ENCODE results near the gene APBB2.
"Not testable (repeated sequence)": the region's sequence is repeated elsewhere in the genome, so short reads cannot be mapped to it uniquely, and the experiment has no call there.

APBB2 gene

DNA sequence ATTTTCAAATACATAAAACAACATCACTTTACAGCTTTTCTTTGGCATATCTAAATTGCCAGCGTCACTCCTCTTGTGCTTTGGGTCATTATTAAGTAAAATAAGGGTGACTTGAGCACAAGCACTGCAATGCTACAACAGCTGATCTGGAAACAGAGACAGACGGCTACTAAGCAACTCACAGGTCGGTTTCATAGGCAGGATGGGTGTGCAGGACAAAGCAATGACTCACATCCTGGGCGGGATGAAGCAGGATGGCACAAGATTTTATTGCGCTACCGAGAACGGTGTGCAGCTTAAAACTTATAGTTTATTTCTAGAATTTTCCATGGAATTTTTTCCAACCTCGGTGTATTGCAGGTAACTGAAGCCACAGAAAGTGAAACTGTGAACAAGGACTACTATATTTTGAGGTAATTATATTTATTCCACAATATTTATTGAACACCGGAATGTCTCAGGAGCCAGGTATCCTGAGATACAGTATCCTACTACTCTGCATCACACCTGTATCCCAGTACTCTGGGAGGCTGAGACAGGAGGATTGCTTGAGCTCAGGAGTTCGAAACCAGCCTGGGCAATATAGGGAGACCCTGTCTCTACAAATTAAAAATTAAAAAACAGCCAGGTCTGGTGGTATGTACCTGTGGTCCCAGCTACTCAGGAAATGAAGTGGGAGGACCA is 215.5 kb downstream of the APBB2 start:
- no peak for DNase-seq
- intact Hi-C loops (cut with DNase I), result no loop called here

DNA sequence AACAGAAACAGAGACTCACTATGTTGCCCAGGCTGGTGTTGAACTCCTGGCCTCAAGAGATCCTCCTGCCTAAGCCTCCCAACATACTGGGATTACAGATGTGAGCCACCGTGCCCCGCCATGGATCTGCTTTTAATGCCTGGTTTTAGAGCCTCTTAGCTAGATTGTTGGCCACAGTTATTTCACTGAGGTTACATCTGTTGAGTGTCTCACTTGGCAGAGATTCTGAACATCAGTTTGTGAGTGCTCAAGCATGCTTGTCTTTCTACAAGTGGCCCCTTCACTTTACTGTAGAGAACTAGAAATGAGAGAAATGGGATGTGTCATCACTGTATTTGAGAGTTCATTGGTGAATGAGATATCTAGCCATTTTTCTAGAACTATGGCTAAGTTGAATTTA is 218.5 kb downstream of the APBB2 start:
- no peak for DNase-seq
- intact Hi-C loops (cut with DNase I), result no loop called here

DNA sequence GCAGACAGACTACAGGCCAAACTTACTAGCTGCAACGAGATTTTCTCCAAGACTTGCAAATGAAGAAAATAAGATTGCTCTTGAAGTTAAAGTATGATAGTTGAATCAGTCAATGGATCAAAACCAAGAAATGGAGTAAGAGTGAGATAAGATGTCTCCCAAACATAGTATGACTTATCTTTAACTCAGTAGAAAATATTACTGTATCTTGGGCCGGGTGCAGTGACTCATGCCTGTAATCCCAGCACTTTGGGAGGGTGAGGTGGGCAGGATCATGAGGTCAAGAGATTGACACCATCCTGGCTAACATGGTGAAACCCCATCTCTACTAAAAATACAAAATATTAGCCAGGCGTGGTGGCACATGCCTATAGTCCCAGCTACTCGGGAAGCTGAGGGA is 220.0 kb downstream of the APBB2 start:
- intact Hi-C loops (cut with DNase I); DNase-seq: not testable (repeated sequence)

DNA sequence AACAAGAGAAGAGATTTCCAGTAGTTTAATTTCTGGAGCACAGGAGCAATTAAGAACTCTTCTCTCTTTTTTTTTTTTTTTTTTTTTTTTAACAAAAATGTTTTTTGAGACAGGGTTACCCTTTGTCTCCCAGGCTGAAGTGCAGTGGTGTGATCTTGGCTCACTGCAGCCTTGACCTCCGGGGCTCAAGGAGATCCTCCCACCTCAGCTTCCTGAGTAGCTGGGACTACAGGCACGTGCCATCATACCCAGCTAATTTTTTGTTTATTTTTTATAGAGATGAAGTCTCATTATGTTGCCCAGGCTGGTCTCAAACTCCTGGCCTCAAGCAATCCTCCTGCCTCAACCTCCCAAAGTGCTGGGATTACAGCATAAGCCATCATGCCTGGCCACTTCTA is 221.0 kb downstream of the APBB2 start:
- intact Hi-C loops (cut with DNase I); DNase-seq: not testable (repeated sequence)

DNA sequence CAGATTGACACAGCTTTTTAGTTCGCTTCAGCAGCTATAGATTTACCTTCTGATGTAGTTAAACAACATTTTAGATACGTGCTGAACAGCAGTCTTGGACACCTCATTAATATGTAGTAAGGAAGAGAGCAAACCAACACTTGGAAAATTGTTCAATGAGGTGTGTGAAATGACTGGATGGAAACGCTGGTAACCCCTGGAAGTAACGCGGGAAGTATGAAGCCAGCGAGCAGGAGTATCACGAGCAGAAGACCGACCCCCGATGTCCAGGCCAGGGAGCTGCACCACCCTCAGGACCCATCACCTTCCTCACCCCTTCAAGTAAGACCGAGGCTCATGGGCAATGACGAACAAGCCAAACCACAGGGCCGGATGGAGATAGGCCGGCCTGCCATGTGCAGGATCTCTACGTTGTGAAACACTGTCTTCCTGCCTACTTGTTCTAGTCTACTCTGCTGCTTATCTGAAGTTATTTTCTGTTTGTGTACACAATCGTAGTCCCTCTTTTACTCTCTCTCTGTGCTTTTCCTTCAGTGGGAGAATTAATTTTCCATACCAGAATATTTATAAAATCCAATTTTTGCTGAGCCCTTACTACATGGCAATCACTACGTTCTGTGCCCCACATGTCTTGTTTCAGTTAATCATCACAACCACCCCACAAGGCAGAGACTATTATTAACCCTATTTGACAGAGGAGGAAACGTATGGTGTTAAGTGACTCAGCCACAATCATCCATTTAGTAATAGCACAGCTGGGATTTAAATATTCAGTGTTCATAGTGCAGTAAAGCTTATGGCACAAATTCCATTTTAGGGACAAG is 221.7 kb downstream of the APBB2 start:
- intact Hi-C loops (cut with DNase I), result no loop called here
- no peak for DNase-seq

DNA sequence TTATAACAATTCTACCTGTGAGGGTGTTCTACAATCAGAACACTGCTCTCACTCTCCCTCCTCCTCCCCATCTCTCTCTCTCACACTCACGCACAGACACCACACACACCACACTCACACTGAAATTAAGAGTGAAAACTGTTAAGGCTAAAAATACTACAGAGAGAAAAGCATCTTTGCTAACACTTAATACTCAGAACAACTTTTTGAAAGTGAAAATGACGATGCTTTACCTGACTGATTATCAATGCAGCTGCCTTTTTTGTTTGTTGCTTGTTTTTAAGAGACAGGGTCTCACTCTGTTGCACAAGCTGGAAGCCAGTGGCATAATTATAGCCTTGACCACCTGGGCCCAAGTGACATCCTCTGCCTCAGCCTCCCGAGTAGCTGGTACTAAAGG is 222.4 kb downstream of the APBB2 start:
- intact Hi-C loops (cut with DNase I), result no loop called here
- no peak for DNase-seq

DNA sequence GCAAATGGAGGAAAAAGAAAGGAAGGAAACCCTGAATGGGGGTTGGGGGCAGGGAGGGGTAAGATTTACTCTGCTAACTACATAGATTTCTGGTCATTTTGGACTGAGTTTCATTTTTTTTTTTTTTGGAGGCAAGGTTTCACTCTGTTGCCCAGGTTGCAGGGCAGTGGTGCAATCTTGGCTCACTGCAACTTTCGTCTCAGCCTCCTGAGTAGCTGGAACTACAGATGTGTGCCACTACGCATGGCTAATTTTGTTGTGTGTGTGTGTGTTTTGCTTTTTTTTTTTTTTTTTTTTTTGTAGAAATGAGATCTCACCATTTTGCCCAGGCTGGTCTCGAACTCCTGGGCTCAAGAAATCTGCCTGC is 223.5 kb downstream of the APBB2 start:
- DNase-seq, result no peak
- intact Hi-C loops (cut with DNase I), result no loop called here

DNA sequence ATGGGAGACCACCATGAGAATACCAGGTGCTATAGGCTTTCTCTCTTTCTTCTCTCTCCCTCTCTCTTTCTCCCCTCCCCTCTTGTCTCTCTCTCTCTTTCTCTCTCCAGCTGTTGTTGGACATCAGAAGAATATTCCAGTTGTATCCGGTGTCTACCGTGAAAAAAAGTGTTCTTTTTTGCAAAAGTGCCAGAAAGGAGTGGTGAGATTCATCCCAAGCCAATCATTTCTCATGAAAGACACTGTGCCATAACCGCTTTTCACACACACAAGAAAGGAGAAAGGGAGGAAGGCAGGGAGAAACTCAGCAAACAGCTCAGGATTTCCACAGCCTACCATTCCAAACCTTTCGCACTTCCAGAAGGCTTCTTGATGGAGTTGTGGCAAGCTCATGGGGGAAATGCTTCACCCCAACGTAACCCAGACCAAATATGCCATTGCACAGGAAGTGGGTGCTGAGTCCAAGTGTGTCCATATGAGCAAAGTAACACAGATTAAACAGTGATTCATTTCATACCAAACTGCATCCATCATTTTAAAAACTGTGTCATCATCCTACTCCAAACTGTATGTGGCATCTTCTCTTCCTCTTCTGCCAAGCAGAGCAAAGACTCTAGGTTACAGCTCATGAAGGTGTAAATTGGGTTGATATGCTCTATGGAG is 224.0 kb downstream of the APBB2 start:
- intact Hi-C loops (cut with DNase I), result no loop called here
- no peak for DNase-seq

DNA sequence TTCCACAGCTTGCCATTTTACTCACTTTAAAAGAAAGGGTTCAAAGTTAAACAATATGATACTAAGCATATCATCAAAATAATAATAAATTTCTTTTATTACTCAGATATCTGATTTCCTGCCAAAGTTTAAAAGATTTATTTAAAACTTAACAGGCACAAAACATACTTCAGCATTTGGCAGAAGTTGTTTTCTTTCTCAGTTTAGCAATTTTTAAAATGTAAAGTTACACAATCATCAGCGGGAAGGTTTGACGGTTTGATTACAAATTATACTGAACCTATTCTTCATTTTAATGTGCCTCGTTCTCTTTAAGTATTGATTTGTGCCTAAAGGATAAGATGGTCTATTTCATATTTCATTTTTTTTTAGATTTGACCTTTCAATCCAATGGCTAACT is 227.2 kb downstream of the APBB2 start:
- intact Hi-C loops (cut with DNase I), result loop anchor here (2.0 to 10.0 kb wide), 3 partner anchors 54 to 158 kb away; no protein-coding TSS in a partner anchor
- DNase-seq, result no peak

DNA sequence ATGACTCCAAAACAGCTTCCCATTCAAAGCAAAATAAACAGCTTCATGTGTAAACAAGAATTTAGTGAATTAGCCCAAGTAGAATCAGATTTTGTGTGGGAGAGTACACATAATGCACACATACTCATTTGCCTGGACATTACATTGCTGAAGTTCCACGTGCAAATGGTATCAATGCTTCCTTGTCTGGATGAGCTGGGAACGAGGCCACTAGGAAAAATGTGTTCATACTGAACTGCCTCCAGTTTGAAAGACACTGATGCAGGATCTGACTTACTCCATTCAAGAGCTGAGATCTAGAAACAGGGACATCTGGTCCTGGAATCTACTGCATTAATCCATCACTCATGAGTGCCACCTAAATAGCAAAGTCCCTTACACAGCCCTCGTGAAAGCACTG is 228.0 kb downstream of the APBB2 start:
- DNase-seq, result peak in 3 of 10 donors; percentile 11 to 42 (median 39)
- intact Hi-C loops (cut with DNase I), result loop anchor here (2.0 to 10.0 kb wide), 3 partner anchors 54 to 158 kb away; no protein-coding TSS in a partner anchor

DNA sequence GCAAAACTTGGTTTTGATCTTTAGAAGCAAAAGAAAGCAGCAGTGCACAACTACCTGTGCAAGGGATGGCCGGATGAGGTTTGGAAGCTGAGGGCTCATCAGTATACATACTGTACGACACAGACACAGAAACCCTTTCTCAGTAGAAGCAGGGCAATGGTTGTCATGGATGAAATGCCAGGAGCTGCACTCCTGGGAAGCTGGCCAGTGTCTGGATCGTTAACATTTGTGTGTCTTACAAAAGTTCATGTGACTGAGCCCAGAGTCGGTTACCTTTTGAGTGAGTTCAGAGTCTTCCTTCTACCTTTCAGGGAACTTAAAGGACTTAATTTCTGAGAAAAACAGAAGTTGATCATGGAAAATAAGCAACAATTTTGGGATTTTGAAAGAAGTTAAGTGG is 230.3 kb downstream of the APBB2 start:
- peak in 1 of 10 donors; percentile 18 for DNase-seq
- intact Hi-C loops (cut with DNase I), result loop anchor here (10.0 kb wide), 1 partner anchor 161 kb away; no protein-coding TSS in a partner anchor

DNA sequence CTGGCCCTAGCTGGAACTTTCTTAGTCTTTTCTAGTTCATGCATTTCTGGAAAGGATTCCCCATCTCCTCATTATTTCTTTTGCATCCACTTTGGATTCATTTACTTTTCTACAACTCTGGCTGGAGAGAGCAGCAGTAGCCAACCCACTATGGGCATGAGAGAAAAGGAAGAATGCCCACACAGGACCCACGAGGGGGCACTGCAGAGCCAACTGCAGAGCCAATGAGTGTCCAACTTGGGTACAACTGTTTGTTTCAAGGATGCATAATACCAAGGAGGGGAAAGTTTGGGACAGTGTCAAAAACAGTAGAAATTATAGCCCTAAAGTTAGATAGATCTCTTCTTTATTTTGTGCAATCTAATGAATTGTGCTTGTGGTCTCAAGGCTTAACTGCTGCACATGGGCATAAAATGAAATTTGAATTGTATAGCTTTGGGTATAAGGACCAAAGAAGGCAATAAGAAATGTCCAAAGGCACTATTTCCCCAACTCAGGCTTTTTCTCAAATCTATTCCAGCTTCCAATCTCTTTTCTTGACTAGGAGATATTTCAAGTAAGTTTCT is 233.9 kb downstream of the APBB2 start:
- DNase-seq, result peak in 1 of 10 donors; percentile 18
- intact Hi-C loops (cut with DNase I), result loop anchor here (10.0 kb wide), 1 partner anchor 164 kb away; no protein-coding TSS in a partner anchor

DNA sequence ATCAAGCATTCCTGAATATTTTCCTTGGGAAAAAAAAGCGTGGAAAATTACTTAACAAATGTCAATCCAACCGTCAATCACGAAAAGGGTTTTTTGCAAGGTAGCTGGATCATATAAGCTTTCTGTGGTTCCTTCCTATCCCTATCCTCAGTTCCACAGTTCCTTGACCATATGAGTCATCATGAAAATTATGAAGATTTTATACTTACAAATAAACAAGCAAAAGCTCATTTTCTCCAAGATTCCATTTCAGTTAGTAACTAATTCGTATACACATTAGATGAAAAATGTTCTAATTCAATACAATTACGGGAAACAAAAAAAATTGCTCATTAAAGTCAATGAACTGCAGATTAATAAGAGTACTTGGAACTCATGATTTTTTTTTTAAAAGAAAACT is 235.8 kb downstream of the APBB2 start:
- no peak for DNase-seq
- intact Hi-C loops (cut with DNase I), result loop anchor here (5.0 kb wide), 1 partner anchor 51 kb away; no protein-coding TSS in a partner anchor

DNA sequence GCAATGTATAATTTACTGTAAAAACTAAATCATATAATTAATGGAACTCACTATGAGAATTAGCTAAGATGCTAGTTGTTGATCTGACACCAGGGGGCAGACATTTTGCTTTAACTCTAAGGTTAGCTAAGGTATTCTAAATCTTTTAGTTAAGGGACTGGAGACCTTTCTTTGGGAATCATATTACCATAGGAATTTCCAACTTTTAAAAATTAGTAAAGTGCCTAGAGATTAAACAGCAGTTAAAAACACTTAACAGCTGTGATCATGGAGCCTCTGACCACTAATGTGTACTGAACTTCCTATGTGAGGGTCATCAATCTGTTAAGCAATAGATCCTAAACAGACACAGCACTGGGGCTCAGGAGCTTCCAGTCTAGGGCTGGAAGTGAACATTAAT is 238.0 kb downstream of the APBB2 start:
- intact Hi-C loops (cut with DNase I), result loop anchor here (1.0 to 5.0 kb wide), 2 partner anchors 49 to 238 kb away; partner anchors contain the start of gene APBB2
- no peak for DNase-seq

DNA sequence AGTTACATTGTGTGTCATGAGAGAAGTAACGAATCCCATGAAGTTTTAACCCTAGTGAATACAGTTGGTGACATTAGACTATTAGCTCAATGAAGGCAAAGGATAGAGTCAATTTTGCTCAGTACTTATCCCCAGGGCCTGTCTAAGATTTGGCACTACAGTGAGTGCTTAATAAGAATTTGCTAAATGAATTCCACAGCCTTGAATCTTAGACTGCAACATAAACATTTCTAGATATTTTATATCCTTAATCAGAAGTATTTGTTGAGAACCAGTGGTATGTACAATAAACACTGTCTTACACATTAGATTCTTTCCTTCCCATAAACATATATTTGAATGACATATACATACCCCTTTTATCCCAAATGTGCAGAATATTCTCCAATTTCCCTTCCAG is 241.6 kb downstream of the APBB2 start:
- intact Hi-C loops (cut with DNase I), result no loop called here
- DNase-seq, result no peak

DNA sequence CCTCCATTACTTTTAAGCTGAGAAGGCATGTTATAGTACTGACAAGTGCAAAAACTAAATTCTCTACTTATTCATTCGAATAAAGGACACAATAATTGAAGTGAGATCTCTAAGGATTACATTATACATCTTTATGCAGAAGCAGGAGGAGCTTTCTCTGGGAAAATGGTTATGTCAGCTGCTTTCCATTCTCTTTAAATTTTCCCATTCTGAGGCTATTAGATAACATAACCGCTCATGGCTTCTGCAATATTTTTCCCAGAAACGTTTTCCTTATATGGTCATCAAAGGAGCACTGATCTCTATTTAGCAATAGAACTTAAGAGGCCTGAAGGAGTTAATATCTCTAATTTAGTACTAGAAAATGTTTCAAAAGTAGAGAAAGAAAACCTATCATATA is 243.0 kb downstream of the APBB2 start:
- intact Hi-C loops (cut with DNase I), result no loop called here
- no peak for DNase-seq

DNA sequence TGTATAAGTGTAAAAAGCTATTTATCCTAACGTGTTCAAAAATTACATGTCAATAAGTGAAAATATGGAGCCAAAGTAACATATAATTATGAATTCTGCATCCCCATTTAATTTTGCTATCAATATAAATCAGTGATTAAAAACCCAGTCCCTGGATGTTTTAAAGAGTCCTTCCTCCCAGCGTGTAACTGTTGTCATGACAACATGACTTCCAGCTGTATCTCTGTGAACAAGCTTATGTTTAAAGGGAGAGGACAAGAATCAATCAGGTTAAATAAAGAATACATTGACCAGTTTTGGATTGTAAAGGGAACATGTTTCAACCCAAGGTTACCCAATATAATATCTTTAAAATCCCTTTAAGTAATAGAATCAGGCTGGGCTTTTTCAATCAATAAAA is 244.8 kb downstream of the APBB2 start:
- no peak for DNase-seq
- intact Hi-C loops (cut with DNase I), result no loop called here

DNA sequence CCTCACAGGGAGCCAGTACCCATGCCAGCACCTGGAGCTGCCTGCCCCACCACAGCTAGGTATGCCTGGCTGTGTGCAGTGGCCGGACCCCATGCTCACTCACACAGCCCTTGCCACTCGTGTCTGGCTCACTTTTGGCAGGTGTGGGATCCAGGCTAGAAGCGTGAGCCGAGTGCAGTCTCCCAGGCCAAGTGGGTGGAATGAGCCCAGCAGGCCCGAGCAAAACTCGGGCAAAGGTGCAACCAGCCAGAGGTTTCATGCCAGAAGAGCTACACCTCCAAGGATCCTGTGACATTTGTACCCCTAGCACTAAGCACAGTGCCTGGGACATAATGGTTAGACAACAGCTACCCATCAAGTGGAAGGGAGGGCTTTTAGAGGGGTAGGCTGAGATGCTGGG is 246.8 kb downstream of the APBB2 start:
- intact Hi-C loops (cut with DNase I), result no loop called here

DNA sequence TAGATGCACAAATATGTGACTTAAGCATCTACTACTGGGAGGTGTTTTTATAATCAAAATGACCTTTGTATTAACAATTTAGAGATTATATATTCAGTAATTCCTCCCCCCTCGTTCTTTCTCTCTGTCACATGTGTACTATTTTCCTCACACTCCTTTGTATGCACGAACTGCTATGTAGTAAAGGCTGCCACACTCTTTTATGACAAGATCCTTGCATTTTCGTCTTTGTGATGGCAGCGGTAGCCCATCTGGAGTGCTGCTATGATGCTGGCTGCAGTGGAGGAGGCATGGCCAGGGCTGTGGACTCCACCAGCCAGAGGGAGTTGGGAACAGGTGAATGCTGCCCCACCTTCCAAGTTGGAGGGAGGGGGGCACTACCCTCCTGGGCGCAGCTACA is 248.3 kb downstream of the APBB2 start:
- DNase-seq, result no peak
- intact Hi-C loops (cut with DNase I), result no loop called here

More for the DNA sequence above, 246.8 kb downstream of the APBB2 start:
- no peak for DNase-seq

DNA sequence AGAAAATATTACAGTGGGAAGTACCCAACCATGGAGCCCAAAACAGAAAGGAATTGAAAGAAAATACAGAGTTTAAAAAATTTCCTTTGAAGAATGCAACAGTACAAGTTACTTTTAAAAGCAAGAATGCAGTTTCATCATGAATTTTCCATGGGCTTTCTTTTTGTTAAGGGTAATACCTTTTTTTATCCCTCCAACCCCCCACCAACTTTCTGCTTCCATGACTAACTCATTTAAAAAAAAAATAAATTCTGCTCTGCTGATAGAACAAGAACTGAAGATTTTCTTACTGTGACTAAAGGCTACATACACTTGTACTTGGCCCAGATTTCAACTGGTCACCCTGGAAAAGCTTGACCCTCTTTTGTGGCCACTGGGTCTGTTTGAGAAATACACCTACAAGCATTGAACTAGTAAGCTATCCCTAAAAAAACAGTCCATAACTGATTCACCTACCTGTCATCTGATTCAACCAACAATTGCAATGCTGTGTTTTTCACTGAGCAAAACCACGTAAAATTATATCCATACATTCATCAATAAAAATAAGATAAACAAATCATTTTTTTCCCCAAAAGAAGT is 250.4 kb downstream of the APBB2 start:
- DNase-seq, result no peak
- intact Hi-C loops (cut with DNase I), result no loop called here
